ENCODE data around the gene FAM229A. TPM values are rescaled to one million over a fixed set of nuclear protein-coding genes. Genes with fewer than 3 reads are reported as not detected.

FAM229A gene
- total RNA-seq, 1 donor from 2014 or later = 12.9 TPM

- H3K4me1 Mint-ChIP-seq = peaks cover 35% of the 10 kb centered on the region
- no peaks in the 10 kb centered on the region for H3K9me3 Mint-ChIP-seq
- peak overlapping the region; percentile 85 for H3K27ac Mint-ChIP-seq
- TF ChIP-seq, protein P1, sequence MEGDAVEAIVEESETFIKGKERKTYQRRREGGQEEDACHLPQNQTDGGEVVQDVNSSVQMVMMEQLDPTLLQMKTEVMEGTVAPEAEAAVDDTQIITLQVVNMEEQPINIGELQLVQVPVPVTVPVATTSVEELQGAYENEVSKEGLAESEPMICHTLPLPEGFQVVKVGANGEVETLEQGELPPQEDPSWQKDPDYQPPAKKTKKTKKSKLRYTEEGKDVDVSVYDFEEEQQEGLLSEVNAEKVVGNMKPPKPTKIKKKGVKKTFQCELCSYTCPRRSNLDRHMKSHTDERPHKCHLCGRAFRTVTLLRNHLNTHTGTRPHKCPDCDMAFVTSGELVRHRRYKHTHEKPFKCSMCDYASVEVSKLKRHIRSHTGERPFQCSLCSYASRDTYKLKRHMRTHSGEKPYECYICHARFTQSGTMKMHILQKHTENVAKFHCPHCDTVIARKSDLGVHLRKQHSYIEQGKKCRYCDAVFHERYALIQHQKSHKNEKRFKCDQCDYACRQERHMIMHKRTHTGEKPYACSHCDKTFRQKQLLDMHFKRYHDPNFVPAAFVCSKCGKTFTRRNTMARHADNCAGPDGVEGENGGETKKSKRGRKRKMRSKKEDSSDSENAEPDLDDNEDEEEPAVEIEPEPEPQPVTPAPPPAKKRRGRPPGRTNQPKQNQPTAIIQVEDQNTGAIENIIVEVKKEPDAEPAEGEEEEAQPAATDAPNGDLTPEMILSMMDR (IDR thresholded peaks at IDR 0.05; ENCODE audit: unreplicated experiment) = peak; percentile 56
- H3K27me3 Mint-ChIP-seq (ENCODE audit: low read depth) = no peaks in the 10 kb centered on the region
- DNase-seq (ENCODE audit: low spot score in 2 of 2, unreplicated experiment in 2 of 2) = peak in 1 of 2 experiments; percentile 66
- peak overlapping the region; percentile 84 for H3K4me3 Mint-ChIP-seq
- peaks cover 9% of the 10 kb centered on the region for H3K36me3 Mint-ChIP-seq
Observed at GRCh38 chr1:32350785-32351398, 11.4 kb downstream of the FAM229A start.

DNA sequence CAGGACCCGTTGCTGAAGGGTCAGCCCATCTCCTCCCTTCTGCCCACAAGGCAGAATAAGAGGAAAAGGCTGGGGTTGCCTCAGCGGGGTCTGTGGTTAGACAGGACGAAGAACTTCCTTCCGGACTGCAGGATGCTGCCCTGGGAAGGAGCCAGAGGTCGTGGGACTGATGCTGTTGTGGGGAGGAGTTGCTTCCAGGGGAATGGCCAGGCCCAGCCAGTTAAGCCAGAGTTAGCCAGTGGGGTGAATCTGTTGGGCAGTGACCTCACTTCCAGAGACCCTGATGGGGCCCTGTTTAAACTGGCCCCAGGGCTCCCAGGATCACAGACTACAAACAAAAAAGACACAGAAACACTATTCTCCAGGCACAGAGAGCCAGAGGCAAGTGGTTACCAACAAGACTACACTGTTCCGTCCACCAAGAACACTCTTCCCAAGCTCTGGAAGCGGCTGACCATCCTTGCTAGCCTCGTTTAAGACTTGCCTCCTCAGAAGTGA is 13.0 kb downstream of the FAM229A start:
- H3K4me1 Mint-ChIP-seq = peaks cover 38% of the 10 kb centered on the region
- H3K27me3 Mint-ChIP-seq (ENCODE audit: low read depth) = no peaks in the 10 kb centered on the region
- H3K27ac Mint-ChIP-seq = no peak overlapping the region
- no peaks in the 10 kb centered on the region for H3K9me3 Mint-ChIP-seq
- no peak for DNase-seq (ENCODE audit: low spot score in 2 of 2, unreplicated experiment in 2 of 2)
- TF ChIP-seq, protein P1 (IDR thresholded peaks at IDR 0.05; ENCODE audit: unreplicated experiment) = no peak
- no peak overlapping the region for H3K4me3 Mint-ChIP-seq
- no peaks in the 10 kb centered on the region for H3K36me3 Mint-ChIP-seq

DNA sequence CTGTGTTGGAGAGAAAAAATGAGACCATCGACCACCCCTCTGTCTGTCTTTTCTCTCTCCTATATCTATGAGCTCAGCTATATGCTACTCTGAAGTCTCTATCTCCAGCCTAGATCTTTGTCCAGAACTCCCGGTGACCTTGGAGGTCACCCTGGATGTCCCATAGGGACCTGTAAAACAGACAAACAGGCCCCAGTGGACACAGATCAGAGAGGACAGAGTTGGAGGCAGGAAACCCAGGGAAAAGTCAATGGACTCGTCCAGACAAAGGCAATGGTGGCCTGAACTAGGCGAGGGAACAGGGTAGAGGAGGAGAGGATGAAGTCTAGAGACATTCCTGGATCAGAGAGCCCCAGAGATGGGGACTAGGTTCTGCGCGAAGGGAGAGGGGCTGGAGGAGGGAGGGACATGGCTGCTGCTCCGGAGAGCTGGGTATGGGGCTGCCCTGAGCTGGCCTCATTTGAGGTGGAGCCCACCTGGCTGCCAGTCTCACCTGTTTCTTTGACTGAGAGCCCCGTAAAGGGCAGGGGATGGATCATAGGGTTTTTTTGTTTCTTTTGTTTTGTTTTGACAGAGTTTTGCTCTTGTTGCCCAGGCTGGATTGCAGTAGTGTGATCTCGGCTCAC is 15.6 kb downstream of the FAM229A start:
- DNase-seq (ENCODE audit: low spot score in 2 of 2, unreplicated experiment in 2 of 2) = no peak
- Mint-ChIP-seq H3K9me3 (no peaks in the 10 kb centered on the region), H3K27me3 (ENCODE audit: low read depth) (no peaks in the 10 kb centered on the region), H3K4me3 (no peak overlapping the region), H3K4me1 (peaks cover 17% of the 10 kb centered on the region), H3K27ac (no peak overlapping the region), H3K36me3 (no peaks in the 10 kb centered on the region)
- TF ChIP-seq, protein P1 (IDR thresholded peaks at IDR 0.05; ENCODE audit: unreplicated experiment) = no peak

DNA sequence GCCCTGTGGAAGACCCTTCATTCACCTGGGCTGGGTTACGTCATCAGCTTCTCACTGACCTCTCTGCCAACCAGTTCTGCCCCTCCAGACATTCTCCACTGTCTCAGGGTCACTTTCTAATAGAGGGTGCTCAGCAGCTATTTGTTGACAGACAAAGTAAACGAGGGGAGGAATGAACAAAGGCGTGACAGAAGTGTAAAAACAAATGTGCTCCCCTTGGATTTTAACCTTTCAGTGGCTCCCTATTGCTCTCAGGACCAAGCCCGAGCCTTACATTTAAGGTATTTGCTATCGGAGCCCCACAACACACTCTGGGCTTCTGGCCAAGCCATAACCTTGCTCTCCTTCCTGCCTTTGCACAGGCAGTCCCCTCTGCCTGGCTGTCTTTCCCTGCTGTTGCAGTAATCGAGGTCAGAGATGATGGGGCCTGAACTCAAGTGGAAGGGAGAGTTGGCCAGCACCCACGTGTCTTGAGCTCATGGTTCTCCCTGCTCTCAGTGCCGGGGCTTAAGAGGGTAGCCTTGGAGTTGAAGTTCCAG is 16.9 kb downstream of the FAM229A start:
- TF ChIP-seq, protein P1 (IDR thresholded peaks at IDR 0.05; ENCODE audit: unreplicated experiment) = no peak
- Mint-ChIP-seq H3K36me3 (no peaks in the 10 kb centered on the region), H3K27me3 (ENCODE audit: low read depth) (no peaks in the 10 kb centered on the region), H3K4me3 (no peak overlapping the region), H3K4me1 (peaks cover 17% of the 10 kb centered on the region), H3K9me3 (no peaks in the 10 kb centered on the region), H3K27ac (peak overlapping the region; percentile 53)
- no peak for DNase-seq (ENCODE audit: low spot score in 2 of 2, unreplicated experiment in 2 of 2)

DNA sequence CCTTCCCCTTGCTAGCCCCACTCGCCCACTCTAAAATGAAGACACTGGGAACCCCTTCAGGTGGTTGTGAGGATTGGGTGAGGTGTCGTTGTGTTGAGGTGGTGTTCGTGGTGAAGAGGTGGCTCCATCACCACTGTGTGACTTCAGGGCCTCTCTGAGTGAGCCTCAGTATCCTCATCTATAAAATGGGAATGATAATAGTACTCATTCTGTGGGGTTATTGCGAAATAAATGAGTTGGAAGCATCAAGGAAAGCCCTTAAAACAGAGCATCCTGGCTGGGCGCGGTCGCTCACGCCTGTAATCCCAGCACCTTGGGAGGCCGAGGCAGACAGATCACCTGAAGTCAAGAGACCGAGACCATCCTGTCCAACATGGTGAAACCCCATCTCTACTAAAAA is 19.6 kb downstream of the FAM229A start:
- Mint-ChIP-seq H3K36me3 (no peaks in the 10 kb centered on the region), H3K4me1 (peaks cover 17% of the 10 kb centered on the region), H3K4me3 (no peak overlapping the region), H3K9me3 (no peaks in the 10 kb centered on the region), H3K27ac (no peak overlapping the region), H3K27me3 (ENCODE audit: low read depth) (peaks cover 2% of the 10 kb centered on the region)
- DNase-seq (ENCODE audit: low spot score in 2 of 2, unreplicated experiment in 2 of 2) = no peak
- TF ChIP-seq, protein P1 (IDR thresholded peaks at IDR 0.05; ENCODE audit: unreplicated experiment) = no peak

Data from mesothelial cell of epicardium (in vitro differentiated cells).